ENCODE results near the gene TMCO5A.
A peak's percentile ranks its signal among the peaks of the same experiment; 100 is the strongest.
"Not testable (repeated sequence)": the region's sequence is repeated elsewhere in the genome, so short reads cannot be mapped to it uniquely, and the experiment has no call there.

Gene TMCO5A

DNA sequence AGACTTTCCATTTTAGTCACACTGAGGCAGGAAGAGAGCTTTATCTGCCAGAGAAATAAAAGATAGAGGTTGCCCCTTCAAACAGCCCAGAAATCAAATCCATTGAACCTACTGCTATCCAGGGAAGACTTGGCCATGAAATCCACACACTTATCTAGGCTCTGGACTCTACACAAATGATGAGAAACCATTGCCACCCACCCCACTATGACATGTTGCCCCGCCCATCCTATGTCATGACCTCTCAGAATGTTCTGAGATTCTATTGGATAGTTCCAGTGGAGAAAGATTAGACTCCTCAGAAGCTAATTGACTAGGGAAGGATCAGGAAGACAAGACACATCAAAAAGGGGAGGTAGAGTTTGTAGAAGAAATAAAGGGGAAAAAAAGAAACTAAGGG lies at the start of gene TMCO5A:
TSS of gene TMCO5A (plus strand) at position 301 of the 400 bp plus-strand sequence. CDS start 1,684 bp downstream, outside the sequence.
- DNase-seq, result no peak

DNA sequence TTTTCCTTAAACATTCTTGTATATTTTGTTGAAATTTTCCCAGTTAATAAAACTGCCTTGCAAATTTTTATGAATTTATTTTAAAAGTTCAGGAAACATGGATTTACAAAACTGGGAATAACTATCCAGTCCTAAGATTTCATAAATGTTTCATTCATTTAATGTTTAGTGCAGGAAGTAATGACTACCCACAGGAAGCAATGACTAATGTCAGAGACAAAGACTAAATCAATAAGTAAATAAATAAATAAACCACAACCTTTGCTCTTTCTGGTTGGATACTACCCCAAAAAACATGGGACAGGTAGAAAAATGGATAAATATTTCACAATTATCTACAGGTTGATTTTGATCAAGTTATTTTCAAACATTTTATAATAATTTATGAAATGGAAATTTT lies 48.8 kb upstream of the TMCO5A start:
- no peak for DNase-seq

DNA sequence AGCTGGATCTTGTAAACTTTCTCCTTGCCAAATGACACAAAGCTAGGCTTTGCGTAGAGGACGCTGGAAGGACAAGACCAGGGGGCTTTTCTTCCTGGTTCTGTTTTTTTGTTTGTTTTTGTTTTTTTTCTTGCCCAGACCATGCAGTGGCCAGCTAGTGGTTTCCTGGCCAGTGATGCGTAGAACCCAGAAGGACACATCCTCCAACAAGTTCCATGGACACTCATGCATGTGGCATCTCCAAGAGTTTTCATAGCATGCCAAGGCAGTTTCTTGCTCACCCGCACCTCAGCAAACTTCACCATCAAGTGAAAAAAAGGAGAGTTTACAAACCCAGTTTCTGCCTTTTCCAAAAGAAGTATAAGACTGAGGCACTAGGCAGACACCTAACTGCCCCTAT lies 46.1 kb upstream of the TMCO5A start:
- no peak for DNase-seq

DNA sequence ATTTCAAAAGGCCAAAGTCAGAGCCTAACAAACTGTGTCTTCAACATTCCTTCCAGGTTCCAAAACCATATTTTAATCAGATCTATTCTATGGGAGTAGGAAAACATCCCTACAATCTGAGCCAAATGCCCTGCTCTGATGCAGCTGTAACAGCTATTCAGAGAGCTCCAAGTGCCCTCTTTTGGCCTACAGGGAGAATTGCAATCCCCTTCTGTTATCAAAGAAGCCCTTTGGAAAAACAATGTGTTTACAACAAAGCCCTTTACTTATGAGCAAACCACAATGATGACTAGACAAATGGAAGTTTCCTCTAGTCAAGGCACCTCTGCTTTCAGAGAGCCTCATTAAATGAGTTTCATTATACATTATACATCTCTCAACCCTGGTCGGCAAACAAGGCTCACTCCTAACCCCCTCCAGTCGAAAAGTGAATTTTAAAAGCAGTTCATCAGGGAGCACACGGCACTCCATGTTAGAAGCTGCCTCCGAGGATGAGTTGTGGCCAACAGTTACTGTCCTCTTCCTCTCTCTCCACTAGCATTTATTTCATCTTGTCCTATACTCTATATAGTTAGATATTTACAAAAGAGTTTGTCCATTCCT lies 42.6 kb upstream of the TMCO5A start:
- peak; percentile 19 for DNase-seq

DNA sequence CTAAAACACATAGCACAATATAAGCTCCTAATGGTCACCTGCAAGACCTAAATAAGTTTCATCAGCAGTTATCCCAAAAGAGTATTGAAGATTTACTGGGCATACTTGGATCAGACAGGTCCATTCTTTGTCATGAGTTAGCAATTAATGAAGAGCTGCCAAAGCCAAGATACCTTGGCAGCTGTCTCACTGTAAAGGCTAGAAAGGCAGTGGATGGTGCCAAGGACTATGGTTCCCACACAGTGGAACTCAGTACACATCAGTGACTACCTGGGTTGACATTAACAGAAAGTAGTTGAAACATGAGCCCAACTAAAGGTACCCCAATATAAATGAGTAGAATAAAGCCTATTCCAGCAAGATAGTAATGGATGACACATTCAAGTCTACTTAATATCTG lies 41.1 kb upstream of the TMCO5A start:
- DNase-seq, result no peak

DNA sequence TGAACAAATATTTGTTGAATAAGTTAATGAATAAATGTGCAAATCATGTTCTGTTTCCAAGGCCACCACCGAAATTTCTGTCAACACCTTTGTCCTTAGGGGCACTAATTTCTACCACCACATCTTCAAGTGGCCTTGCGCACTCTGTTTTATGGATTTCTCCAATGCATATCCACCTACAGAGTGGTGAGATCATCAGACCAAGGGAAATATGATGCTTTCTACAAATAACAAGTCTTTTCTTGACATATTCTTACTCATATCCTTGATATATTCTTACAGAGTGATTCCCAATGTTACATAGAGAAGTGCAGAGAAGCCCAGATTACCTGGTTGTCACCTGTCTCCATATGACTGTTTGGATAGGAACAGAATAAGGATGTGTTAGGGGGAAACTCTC lies 36.1 kb upstream of the TMCO5A start:
- DNase-seq, result no peak

DNA sequence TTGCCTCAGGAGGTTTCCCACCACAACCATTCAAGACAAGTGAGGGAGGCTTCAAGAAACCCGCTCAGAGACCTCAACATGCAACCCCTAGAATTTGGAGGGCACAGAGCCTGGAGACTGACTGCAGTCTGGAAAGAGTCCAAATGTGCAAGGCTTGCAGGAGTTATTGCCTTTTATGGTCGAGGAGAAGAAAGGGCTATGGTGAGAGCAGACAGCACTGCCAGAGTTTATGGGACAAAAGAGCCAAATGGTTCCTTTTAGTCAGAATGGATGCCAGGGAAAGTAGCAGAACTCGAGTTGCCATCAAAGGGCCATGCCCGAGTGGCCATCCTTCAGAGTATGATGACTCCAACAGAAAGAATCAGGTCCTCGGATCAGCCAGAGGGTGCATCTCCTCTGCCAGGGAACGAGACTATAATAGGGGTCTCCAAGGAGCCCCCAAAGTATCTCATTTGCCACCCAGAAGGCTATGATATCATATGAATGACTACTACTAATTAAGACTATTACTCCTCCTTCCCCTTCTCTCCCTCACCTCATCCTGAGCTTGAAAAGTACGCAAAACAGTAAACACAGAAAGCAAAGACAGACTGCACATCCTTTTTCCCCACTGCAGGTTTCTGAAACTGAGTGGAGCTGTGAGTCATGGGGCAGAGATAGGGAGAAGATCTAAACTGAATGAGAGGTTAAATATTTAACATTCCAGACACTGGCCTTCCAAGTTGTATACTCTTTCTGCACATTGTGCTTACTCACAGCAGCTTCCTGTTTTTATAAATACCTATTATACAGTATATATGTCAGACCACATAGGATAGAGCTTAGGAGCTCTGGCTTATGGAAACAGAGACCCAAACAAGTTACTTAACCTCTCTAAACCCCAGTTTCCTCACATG lies 33.9 kb upstream of the TMCO5A start:
- no peak for DNase-seq

DNA sequence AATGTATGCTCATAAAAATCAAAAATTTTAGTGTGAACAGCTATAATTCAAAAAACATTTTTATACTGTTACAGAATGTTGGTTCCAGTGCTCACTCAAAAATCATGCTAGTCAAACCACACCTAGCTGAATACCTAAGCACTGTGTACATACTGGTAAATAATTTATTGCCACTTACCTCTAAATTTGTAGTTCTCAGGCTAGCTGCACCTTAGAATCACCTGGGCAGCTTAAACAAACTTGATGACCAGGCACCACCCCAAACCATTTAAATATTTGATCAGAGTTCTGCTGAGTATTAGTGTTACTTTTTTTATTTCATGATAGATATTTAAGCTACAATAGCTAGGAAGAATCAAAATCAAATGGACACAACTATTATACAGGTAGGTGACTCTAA lies 32.3 kb upstream of the TMCO5A start:
- no peak for DNase-seq

DNA sequence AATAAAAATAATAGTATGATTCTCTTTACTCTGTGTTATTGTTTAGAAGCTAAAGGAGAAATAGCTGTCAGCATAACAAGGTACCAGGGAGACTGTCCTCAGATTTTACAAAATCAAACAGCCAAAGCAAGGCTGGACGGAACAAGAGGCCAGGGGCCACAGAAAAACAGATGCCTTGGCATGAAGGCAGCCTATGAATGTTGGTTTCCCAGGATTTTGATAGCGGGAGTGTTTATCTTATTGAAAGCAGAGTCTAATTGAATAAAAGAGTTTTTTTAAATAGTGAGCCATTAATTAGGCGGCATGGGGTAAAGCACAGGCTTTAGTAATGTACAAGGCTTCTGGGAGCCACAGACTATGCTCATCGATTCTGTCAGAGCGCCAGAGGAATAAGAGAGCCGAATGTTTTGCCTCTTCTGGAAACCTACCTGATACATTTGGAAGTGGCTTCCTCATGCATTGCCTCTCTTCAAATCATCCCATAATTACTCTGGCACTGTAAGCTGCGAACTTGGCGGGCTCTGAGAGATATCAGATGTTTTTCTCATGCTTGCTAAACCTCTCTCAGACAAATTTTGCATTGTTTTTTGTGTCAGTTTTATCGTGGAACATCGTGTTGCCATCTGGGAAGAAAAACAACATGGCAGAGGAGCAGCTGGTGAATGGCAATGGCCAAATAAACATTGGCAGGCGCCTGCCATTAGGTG lies 30.4 kb upstream of the TMCO5A start:
- DNase-seq, result no peak

DNA sequence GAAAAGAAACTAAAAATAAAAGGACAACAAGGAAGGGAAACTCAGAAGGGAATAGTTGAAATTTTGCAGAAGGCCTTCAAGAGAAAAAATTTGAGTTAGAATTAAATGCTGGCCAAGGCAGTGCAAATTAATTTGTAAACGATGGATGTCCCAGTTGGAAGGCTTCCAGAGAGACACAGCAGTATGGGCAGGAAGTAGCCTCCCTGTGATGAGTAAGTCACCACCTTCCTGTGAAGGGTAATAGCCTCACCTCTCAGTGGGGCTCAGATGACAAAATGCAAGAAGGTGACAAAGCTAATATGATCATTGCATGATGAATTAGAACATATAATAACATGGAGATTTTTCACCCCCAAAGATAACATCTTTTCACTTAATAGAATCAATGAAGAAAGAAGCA lies 27.3 kb upstream of the TMCO5A start:
- DNase-seq, result no peak

DNA sequence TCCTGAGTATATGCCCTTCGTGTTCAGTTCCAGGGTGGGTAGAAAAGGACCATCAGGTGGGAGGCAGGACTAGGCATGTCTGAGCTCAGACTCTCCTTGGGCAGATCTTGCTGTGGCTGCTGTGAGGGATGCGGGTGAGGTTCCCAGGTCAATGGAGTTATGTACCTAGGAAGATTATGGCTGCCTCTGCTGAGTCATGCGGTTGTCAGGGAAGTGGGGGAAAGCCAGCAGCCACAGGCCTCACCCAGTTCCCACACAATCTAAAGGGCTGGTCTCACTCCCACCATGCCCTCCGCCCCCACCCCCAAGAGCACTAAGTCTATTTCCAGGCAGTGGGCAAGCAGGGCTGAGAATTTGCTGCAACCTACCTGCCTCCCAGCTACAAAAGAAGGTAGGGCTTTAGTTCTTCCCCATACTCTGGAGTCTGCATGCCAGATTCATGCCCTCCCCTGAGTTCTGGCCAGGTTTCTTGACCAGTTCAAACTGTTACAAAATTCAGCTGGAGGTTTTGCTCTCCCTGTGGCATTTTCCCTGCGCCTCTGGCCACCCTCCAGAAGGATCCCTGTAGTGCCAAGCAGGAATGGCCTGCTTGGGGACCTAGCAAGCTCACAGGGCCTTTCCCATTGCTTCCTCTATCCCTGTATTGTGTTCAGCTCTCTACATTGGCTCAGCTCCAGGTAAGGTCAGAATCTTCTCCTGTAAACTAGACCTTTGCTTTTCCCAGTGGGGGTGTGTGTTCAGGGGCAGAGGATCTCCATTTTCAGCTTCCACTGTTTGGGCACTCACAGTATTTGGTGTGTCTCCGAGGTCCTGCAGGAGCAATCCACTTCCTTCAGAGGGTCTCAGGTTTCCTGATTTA lies 12.7 kb upstream of the TMCO5A start:
- DNase-seq, result no peak

DNA sequence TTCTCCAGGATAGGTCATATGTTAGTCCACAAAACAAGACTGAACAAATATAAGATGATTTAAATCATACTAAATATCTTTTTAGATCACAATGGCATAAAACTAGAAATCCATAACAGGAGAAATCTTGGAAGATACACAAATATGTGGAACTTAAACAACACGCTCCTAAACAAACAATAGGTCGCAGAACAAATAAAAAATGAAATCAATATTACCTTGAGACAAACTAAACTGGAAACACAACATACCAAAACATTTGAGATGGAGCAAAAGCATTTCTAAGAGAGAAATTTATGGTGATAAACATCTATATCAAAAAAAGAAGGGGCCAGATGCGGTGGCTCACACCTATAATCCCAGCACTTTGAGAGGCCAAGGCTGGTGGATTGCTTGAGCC lies 8.3 kb upstream of the TMCO5A start:
- DNase-seq, result no peak

DNA sequence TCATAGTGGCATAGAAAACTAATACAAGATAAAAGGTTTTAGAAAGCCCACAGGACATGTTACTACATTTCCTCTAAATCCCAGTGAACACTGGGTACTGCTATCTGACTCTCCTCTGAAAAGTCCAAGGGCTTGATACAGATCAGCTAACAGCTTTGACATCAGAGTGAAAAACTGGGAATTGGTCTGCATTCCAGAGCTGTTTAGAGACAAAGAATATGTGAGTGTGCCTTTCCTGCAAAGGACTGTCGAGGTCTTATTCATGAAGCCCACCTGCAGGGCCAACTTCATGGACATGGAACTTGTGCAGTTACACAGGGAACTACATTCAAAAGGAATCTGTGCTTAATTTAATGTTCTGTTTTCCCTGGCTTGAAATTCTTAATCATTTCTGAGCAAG lies 5.2 kb upstream of the TMCO5A start:
- DNase-seq, result no peak

DNA sequence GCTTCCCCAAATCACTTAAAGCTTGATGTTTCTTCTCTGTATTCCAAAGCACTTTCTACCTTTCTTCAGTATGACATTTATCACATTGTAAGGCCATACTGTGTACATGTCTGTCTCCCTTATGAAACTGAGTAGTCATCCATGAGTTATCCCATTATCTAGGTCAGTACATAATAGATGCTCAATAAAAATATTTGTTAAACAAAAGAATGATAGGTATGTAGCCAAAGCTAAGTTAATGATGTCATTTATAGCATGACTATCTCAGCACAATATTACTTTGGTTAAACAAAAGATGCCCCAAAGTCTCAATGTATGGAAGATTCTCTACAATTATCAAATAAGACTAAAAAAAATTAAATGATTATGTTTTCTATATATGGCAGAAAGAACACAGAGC lies 3.1 kb upstream of the TMCO5A start:
- DNase-seq, result no peak

DNA sequence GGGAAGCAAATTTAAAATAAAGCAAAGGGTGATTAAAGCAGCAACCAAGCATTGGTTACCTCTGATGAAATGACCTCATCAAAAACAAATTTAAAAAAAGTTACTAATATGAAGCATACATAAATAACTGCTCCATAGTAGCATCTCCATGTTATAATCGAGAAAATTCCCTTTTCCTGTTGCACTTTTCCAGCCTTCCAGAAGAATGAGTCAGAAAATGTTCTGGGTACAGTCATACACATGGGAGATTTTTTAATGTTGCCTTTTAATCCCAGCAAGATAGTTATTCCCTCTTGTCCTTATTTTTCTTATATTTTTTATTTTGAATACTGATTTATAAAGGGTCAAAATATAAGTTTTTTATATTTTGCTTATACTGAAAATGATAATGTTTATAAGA lies 2.6 kb upstream of the TMCO5A start:
- DNase-seq, result no peak

DNA sequence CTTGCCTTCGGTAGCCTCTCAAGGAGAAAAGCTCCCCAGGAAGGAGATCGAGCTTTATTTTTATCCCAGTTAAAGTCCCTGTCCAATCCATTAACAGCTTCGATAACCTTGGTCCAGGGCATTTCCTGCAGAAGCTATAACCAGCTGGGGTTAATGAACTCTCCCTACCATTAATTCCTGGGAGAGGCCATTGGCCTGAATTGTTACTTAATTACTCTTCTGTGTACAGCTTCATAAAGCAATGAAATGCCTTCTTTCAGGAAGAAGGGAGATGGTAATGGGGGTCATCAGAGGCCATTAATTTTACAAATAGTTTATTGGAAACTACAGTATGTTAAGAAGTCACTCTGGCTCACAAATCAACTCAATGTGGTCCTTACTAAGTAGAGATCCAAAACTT lies 1.9 kb upstream of the TMCO5A start:
- DNase-seq, result no peak

DNA sequence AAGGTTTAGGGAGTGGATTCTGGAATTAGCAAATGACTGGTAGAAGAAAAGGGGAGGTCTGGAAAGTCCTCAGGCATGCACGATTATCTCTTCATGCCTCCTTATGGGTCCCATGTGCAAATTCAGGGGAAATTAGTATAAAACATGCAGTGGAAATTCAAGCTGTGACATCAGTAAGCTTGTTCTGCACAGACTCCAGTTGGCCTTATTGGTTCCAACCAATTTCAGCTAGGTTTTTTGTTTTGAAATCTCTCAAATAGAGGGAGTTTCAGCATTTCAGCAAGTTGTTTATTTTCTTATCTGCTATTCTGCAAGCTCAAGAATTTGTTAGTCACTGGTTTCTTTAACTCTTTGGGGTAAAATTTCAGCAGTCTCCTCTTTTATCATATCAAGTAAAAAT lies 774 bp upstream of the TMCO5A start:
- no peak for DNase-seq

DNA sequence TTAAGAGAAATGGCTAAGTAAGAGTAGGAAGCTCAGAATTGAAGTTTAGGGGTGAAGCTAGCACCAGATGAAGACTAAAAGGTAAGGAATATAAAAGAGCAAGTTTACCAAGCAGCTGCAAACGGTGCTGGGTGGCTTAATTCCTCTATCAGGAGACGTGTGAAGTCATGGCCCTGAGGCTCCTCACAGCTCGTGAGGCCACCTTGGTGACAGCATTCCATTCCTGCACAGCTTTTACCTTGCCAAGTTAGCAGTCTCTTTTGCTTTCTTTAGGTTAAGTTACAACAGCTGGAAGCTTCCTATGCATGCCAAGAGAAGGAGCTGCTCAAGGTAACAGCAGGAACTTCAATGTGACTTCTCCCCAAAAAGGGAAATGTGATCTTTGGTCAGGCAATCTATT lies 6.4 kb downstream of the TMCO5A start:
- DNase-seq, result no peak

DNA sequence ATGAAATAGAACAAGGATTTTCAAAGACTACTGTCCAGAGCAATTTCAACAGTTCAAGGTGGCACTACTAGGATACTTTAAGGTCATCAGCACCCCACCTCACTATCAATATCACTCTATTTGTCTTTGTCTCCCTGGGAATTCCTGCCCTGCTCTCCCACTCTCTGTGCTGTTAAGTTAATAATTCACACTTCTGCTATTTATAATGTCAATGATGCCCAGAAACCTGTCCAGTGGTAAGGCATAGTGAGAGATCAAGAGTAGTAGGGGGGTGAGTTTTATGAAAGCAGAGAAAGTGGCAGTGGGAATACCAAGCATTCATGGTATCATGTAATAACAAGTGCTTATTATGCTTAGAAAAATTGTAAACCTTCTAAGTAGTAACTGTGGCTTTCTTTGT lies 7.3 kb downstream of the TMCO5A start:
- DNase-seq, result no peak

DNA sequence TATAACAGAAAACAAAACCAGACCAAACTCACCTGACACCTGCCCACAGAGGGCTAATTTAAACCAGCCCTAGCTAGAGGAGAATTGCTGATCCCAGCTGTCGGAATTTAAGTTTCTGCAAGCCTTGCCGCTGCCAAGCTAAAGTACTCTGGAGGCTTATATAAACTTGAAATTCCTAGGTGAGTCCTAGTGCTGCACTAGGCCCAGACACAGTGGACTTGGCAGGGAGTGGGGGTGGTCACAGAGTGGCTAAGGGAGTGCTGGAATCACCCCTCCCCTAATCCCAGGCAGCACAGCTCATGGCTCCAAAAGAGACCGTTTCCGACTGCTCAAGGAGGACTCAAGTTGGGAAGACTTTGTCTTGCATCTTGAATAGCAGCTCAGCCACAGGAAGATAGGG lies 17.6 kb downstream of the TMCO5A start:
- no peak for DNase-seq

DNA sequence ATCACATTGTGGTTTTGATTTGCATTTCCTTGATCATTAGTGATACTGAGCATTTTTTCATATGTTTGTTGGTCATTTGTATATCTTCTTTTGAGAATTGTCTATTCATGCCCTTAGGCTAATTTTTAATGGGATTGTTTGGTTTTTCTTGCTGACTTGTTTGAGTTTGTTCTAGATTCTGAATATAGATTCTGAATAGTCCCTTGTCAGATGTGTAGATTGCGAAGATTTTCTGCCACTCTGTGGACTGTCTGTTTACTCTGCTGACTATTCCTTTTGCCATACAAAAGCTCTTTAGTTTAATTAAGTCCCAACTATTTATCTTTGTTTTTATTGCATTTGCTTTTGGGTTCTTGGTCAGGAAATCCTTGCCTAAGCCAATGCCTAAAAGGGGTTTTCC lies 26.3 kb downstream of the TMCO5A start:
- not testable (repeated sequence) for DNase-seq

DNA sequence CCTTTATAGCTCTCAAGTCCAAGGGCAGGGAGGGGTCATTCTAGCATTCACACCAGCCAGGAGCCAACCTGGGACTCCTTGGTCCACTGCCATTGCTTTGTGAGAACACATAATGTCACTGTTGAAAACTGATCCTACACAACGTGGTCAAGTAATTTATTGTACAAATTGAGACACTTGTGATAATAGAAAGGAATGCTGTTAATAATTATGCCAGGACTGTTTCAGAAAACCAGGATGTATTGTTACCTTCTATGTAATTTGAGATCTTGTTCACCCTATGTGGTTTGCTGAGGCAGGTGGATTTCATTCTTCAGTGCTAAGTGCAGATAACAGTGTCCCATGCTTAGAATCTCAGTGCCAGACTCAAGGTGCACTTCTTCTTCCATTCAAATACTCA lies 33.3 kb downstream of the TMCO5A start:
- no peak for DNase-seq

DNA sequence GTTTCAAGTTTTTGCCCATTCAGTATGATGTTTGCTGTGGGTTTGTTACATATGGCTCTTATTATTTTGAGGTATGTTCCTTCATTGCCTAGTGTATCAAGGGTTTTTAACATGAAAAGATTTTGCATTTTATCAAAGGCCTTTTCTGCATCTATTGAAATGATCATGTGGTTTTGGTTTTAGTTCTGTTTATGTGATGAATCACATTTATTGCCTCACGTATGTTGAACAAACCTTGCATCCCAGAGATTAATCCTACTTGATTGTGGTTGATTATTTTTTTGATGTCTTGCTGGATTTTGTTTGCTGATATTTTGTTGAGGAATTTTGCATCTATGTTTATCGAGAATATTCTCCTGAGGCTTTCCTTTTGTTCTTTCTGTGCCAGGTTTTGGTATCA lies 39.4 kb downstream of the TMCO5A start:
- DNase-seq, result no peak
